Heart left ventricle (tissue), 16 donors: ENCODE data around the gene TBX10. TPM values are rescaled to one million over a fixed set of nuclear protein-coding genes. Genes with fewer than 3 reads are reported as not detected.
A peak's percentile ranks its signal among the peaks of the same experiment; 100 is the strongest.

Experiments used
- ATAC-seq, 4 donors: fragments of 200-7000 bp; cut with Tn5 transposase; one replicate each; pipeline ENCODE4 v1.9.1; 2020 to 2022; ENCODE audit warnings: moderate library complexity in 4 of 4, mild to moderate bottlenecking in 3 of 4, moderate number of reproducible peaks in 1 of 4
- DNase-seq, 5 donors: peaks; one replicate each; pipeline ENCODE4 v3.0.0-alpha.2; 2020
- H3K27ac ChIP-seq, 12 donors: fragments of 200-600 bp; sonication (generic) in 4 of 12; one replicate each; pipeline versions ENCODE4 v1.5.0 to v1.8.0; 2016 to 2022; ENCODE audit warnings: mild to moderate bottlenecking in 2 of 12
- H3K27me3 ChIP-seq, 9 donors: fragments of 200-600 bp; sonication (generic) in 2 of 9; one replicate each; pipeline versions ENCODE4 v1.5.1 to v1.8.0; 2016 to 2022; ENCODE audit warnings: mild to moderate bottlenecking in 3 of 9
- H3K36me3 ChIP-seq, 9 donors: fragments of 200-600 bp; sonication (generic) in 2 of 9; one replicate each; pipeline versions ENCODE4 v1.5.0 to v1.8.0; 2018 to 2022; ENCODE audit warnings: mild to moderate bottlenecking in 2 of 9
- H3K4me1 ChIP-seq, 12 donors: fragments of 200-600 bp; sonication (generic) in 4 of 12; one replicate each; pipeline versions ENCODE4 v1.5.0 to v1.8.0; 2016 to 2022; ENCODE audit warnings: mild to moderate bottlenecking in 3 of 12
- H3K4me3 ChIP-seq, 12 donors: fragments of 200-600 bp; sonication (generic) in 4 of 12; one replicate each; pipeline versions ENCODE4 v1.5.0 to v1.8.0; 2017 to 2022; ENCODE audit warnings: mild to moderate bottlenecking in 9 of 12, moderate library complexity in 4 of 12
- H3K9me3 ChIP-seq, 12 donors: fragments of 200-600 bp; sonication (generic) in 4 of 12; one replicate each; pipeline versions ENCODE4 v1.5.0 to v1.8.0; 2016 to 2022; ENCODE audit warnings: mild to moderate bottlenecking in 1 of 12
- POLR2A ChIP-seq, 2 donors: fragments of 450-650 bp; IDR thresholded peaks; one replicate each; pipeline ENCODE4 v1.6.1; 2017; ENCODE audit warnings: antibody characterized with exemption in 2 of 2, mild to moderate bottlenecking in 2 of 2, moderate library complexity in 2 of 2
- WGBS, 4 donors: extraction: QIAGEN DNeasy Blood & Tissue Kit in 2 of 4; methylation state at CpG; one replicate each; pipeline versions ENCODE4 v1.1.5 to v1.1.7; 2013 to 2018; 5-methylcytosine and 5-hydroxymethylcytosine counted together
- intact Hi-C, 10 donors: fragments of 100-400 bp; cut with DNase I; formaldehyde crosslinking; loops; one replicate each; pipeline versions ENCODE4 v1.11.1 to v1.14.2; 2022
- polyA plus RNA-seq, 2 donors: library from polyadenylated mRNA; stranded (reverse); fragments of 200-250 nt; gene quantifications; one replicate each; pipeline ENCODE4 v1.2.3, GENCODE V29; 2013
- total RNA-seq, 9 donors: library from RNA; depleted of rRNA in 2 of 9; stranded (reverse); fragments of >200 nt in 2 of 9; fragmentation: NEBNext Ultra II Directional in 3 of 9; extraction: Animal tissue kit (Norgen Biotek cat#: 25700) in 3 of 9; gene quantifications; one replicate each; pipeline versions ENCODE4 v1.1.0 to v1.2.4, GENCODE V29; 2016 to 2023
- TF ChIP-seq, protein P1 (sequence below), 12 donors: fragments of 200-600 bp; sonication (generic) in 4 of 12; IDR thresholded peaks; one replicate each; pipeline versions ENCODE4 v1.5.0 to v1.8.0; 2018 to 2022; ENCODE audit warnings: antibody characterized with exemption in 12 of 12, mild to moderate bottlenecking in 5 of 12
- donor health status: ischemic (EF 13 %, LVEDD 7.1; RV severe dilation, severe dysfunction).
- donor health status: healthy with polysubstance abuse.
- donor health status: DM: no; HTN: yes; CAD: no.
- donor health status: DM: no; HTN: no; CAD: no.
- donor health status: ischemic (EF 25% LVEDD 6.9; RV normal size, moderate dysfunction).
- donor health status: ischemic (EF 25% LVEDD 5.7; RV mildly dilated, moderate dysfunction).
- donor health status: healthy.
- donor health status: DM: yes; HTN: yes; CAD: no.
- donor health status: ischemic (EF 35%, LVEDD 5.7; RV mildly dilated, moderate dysfunction).
- donor health status: nonischemic (EF 11% LVEDD 7.7; RV severe dilation, severe dysfunction).
- donor health status: DM: yes; HTN: yes; CAD: no.
- donor health status: PGD.
- donor health status: ischemic (EF 29% LVEDD 5.4; RV normal size, mild dysfunction).
- donor health status: nonischemic (EF 23%, LVEDD 6.1; RV moderate dilation, normal function).

Gene TBX10
- total and polyA plus RNA-seq, 11 donors, result 0.11 to 0.30 TPM; not detected in 9

DNA sequence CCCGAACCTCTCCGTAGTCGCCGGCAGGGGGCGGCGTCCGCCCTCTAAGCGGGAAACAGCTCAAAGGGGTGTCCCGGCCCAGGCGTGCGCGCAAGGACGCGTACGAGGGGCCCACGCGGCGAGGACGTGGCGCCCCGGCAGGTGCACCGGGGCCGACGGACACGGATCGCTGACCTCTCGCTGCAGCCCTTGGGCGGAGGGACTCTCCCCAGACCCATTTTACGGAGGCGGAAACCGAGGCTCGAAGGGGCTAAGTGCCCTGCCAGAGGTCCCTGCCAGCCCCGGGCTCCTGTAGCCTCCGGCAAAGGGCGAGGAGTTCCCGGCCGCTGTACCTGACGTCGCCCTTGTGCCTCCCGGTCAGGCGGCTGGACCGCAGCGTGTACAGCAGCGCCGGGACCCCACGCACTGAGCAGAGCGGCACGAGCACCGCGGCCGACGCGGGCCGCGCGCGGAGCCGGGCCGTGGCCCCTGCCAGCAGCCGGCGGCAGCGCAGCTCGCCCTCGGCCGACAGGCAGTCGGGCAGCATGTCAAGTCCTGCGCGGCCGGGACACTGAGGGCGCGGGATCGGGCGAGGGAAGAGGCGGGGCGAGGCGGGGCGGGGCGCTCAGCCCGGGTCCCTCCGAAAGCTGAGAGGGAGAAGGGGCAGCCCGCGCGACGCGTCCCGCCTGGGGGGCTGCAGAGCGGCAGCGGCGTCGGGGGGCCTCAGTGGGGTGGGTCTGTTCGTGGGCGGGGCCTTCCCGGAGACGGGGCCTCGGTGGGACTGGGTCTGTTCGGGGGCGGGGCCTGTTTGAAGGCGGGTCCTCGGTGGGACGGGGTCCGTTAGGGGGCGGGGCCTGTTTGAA lies 10.0 kb downstream of the TBX10 start, which contains the start of gene NUDT8:
TSS of gene NUDT8 (minus strand) at position 552 of the 842 bp plus-strand sequence. CDS start at position 526, 26 bp downstream.
- DNase-seq, result peak; percentile 79 to 93 (median 87)
- peak; percentile 29 to 75 (median 57) for ATAC-seq
- H3K9me3 ChIP-seq, result no peaks in the 10 kb centered on the region
- H3K36me3 ChIP-seq, result no peaks in the 10 kb centered on the region
- TF ChIP-seq, protein P1, sequence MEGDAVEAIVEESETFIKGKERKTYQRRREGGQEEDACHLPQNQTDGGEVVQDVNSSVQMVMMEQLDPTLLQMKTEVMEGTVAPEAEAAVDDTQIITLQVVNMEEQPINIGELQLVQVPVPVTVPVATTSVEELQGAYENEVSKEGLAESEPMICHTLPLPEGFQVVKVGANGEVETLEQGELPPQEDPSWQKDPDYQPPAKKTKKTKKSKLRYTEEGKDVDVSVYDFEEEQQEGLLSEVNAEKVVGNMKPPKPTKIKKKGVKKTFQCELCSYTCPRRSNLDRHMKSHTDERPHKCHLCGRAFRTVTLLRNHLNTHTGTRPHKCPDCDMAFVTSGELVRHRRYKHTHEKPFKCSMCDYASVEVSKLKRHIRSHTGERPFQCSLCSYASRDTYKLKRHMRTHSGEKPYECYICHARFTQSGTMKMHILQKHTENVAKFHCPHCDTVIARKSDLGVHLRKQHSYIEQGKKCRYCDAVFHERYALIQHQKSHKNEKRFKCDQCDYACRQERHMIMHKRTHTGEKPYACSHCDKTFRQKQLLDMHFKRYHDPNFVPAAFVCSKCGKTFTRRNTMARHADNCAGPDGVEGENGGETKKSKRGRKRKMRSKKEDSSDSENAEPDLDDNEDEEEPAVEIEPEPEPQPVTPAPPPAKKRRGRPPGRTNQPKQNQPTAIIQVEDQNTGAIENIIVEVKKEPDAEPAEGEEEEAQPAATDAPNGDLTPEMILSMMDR (IDR thresholded peaks at IDR 0.05), result peak; percentile 79 to 96 (median 88)
- TF ChIP-seq POLR2A (IDR thresholded peaks at IDR 0.05), result peak in 1 of 2 donors; percentile 70
- H3K4me3 ChIP-seq, result peak within 1 kb of the TSS; percentile 51 to 82 (median 66)
- intact Hi-C loops, result loop anchor here in 2 of 10 donors (1.0 to 10.0 kb wide), 4 partner anchors 29 to 175 kb away; partner anchors contain the start of gene GSTP1 (in 1 of the 2)
- 0 to 1% (median 0%) methylated on average over 10 to 102 of the region's 102 CpGs for WGBS, 4 donors
- H3K27me3 ChIP-seq, result no peaks in the 10 kb centered on the region
- peaks cover 0 to 32% (median 14%) of the 10 kb centered on the region in 12 donors for H3K4me1 ChIP-seq
- H3K27ac ChIP-seq, result peak within 1 kb of the TSS; percentile 58 to 98 (median 92)

- intact Hi-C loops, result loop anchor here in 1 of 10 donors (2.0 kb wide), 1 partner anchor 30 kb away; no protein-coding TSS in a partner anchor
- H3K36me3 ChIP-seq, result no peaks in the 10 kb centered on the region
- no peaks in the 10 kb centered on the region for H3K27me3 ChIP-seq
- TF ChIP-seq, protein P1 (IDR thresholded peaks at IDR 0.05), result no peak
- TF ChIP-seq POLR2A (IDR thresholded peaks at IDR 0.05), result no peak
- peaks cover 0 to 32% (median 14%) of the 10 kb centered on the region in 12 donors for H3K4me1 ChIP-seq
- DNase-seq (peak in 1 of 5 donors; percentile 63), ATAC-seq (no peak)
- H3K4me3 ChIP-seq, result peak overlapping the region; percentile 48 to 82 (median 66)
- WGBS, 4 donors, result 20 to 53% (median 45%) methylated on average over 6 to 25 of the region's 25 CpGs
- H3K9me3 ChIP-seq, result no peaks in the 10 kb centered on the region
- peak overlapping the region in 11 of 12 donors; percentile 58 to 98 (median 92) for H3K27ac ChIP-seq
Measured at GRCh38 chr11:67628710-67629385, 10.7 kb downstream of the TBX10 start.

DNA sequence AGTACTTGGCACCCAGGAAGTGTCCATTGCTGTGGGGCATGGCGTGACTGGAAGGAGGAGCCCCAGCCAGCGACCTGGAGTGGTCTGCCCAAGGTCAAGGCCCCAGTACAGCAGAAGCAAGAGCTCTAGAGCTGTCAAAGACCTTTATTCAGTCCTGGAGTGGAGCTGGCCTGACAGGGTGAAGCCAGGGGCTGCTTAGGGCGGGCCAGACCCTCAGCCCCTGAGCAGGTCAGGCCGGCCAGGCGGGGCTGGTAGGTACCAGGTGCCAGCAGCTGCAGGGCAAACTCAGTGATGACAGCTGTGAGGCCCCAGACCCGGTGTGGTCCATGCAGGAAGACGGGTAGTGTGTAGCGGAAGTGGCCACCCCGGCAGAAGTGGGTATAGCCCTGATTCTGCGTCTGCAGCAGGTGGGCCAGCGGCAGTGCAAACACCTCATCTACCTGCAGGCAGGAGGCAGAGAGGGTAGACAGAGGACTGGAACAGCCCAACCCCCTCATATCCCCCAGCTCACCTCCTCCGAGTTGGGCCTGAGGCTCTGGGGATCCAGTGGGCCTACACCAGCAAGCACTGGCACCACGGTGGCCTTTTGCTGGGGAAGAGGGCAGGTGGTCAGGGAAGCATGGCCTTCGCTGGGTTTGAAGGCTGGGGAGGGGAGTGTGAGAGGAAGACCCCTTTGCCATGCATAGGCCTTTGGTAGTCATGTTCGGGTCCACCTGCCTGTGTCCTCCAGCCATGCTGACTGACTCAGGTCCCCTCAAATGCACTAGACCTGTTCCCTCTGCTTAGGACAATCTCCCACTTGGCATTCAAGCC lies 11.5 kb downstream of the TBX10 start:
- intact Hi-C loops, result loop anchor here in 1 of 10 donors (2.0 kb wide), 1 partner anchor 31 kb away; no protein-coding TSS in a partner anchor

More for the DNA sequence above, 11.5 kb downstream of the TBX10 start:
- H3K4me1 ChIP-seq, result peaks cover 0 to 32% (median 14%) of the 10 kb centered on the region in 12 donors
- H3K9me3 ChIP-seq, result no peaks in the 10 kb centered on the region
- H3K4me3 ChIP-seq, result no peak overlapping the region
- DNase-seq (peak in 2 of 5 donors; percentile 25 to 59), ATAC-seq (no peak)
- peak overlapping the region in 3 of 12 donors; percentile 13 to 94 (median 92) for H3K27ac ChIP-seq
- no peaks in the 10 kb centered on the region for H3K27me3 ChIP-seq
- 84 to 91% (median 89%) methylated on average over 14 to 15 of the region's 15 CpGs for WGBS, 4 donors
- no peaks in the 10 kb centered on the region for H3K36me3 ChIP-seq
- no peak for TF ChIP-seq POLR2A (IDR thresholded peaks at IDR 0.05)
- TF ChIP-seq, protein P1 (IDR thresholded peaks at IDR 0.05), result no peak
